PC-9 (cell line): ENCODE measurements around the gene CMTM6. TPM values are rescaled to one million over a fixed set of nuclear protein-coding genes. Genes with fewer than 3 reads are reported as not detected.
A peak's percentile ranks its signal among the peaks of the same experiment; 100 is the strongest.
"Not testable (repeated sequence)": the region's sequence is repeated elsewhere in the genome, so short reads cannot be mapped to it uniquely, and the experiment has no call there.

ENCODE experiments used
- BruUV-seq: library from RNA; stranded (reverse); fragments of 400-500 nt; replicated peaks from 2 replicates; lab custom pipeline; 2021; lab: Mats Ljungman, UMichigan
- CTCF ChIA-PET: fragments of 300-600 bp; sonication (Branson Sonifier 250); formaldehyde crosslinking; loops from one replicate; lab custom pipeline; 2022; ENCODE audit warnings: antibody characterized with exemption; lab: Charles Lee
- POLR2A ChIA-PET: fragments of 300-600 bp; sonication (Branson Sonifier 250); formaldehyde crosslinking; loops from one replicate; lab custom pipeline; 2022; ENCODE audit warnings: antibody characterized with exemption; ENCODE audit not compliant: unreplicated experiment; lab: Charles Lee
- DNase-seq, 2 experiments: peaks; one replicate each; pipeline versions ENCODE4 v3.0.0 to v3.0.0-alpha.2; 2015 to 2022; ENCODE audit warnings: mixed read lengths in 1 of 2
- H2AFZ ChIP-seq: fragments of 200-600 bp; sonication (generic); 2 replicates; pipeline ENCODE4 v1.8.1; 2017; ENCODE audit warnings: antibody characterized with exemption
- H3F3A ChIP-seq: fragments of 200-600 bp; sonication (generic); 2 replicates; pipeline ENCODE4 v1.8.1; 2017; ENCODE audit warnings: antibody characterized with exemption, mild to moderate bottlenecking, low read depth; ENCODE audit not compliant: insufficient read depth
- H3K27ac ChIP-seq: fragments of 200-600 bp; sonication (generic); 2 replicates; pipeline ENCODE4 v1.6.1; 2016; ENCODE audit warnings: mixed run types
- H3K27me3 ChIP-seq: fragments of 200-600 bp; sonication (generic); 2 replicates; pipeline ENCODE4 v1.6.1; 2016; ENCODE audit warnings: low read depth, mixed run types; ENCODE audit not compliant: insufficient read depth
- H3K36me3 ChIP-seq: fragments of 200-600 bp; sonication (generic); 2 replicates; pipeline ENCODE4 v1.6.1; 2016; ENCODE audit warnings: low read depth, mixed run types
- H3K4me1 ChIP-seq: fragments of 200-600 bp; sonication (generic); replicated peaks from 2 replicates; pipeline ENCODE4 v1.6.1; 2016; ENCODE audit warnings: mixed run types; ENCODE audit not compliant: insufficient read depth
- H3K4me2 ChIP-seq: fragments of 200-600 bp; sonication (generic); 2 replicates; pipeline ENCODE4 v1.6.1; 2017; ENCODE audit warnings: mixed run types
- H3K4me3 ChIP-seq: fragments of 200-600 bp; sonication (generic); 2 replicates; pipeline ENCODE4 v1.6.1; 2016; ENCODE audit warnings: mixed run types
- H3K79me2 ChIP-seq: fragments of 200-600 bp; sonication (generic); 2 replicates; pipeline ENCODE4 v1.6.1; 2017; ENCODE audit warnings: low read depth, mixed run types
- H3K9me2 ChIP-seq: fragments of 200-600 bp; sonication (generic); 2 replicates; pipeline ENCODE4 v1.8.1; 2017; ENCODE audit warnings: mild to moderate bottlenecking; ENCODE audit not compliant: insufficient read depth
- H3K9me3 ChIP-seq: fragments of 200-600 bp; sonication (generic); 2 replicates; pipeline ENCODE4 v1.8.1; 2016; ENCODE audit warnings: low read depth; ENCODE audit not compliant: insufficient read depth
- H4K20me1 ChIP-seq: fragments of 200-600 bp; sonication (generic); 2 replicates; pipeline ENCODE4 v1.8.1; 2017; ENCODE audit not compliant: insufficient read depth
- CTCF ChIP-seq: fragments of 200-600 bp; sonication (generic); conservative IDR thresholded peaks from 2 replicates; pipeline ENCODE4 v1.6.1; 2017; ENCODE audit warnings: mixed run types, antibody characterized with exemption, mild to moderate bottlenecking, moderate library complexity
- EZH2 ChIP-seq: fragments of 200-600 bp; sonication (generic); IDR thresholded peaks from 2 replicates; pipeline ENCODE4 v1.8.0; 2017; ENCODE audit warnings: antibody characterized with exemption, low read depth
- intact Hi-C: fragments of 100-400 bp; cut with micrococcal nuclease; formaldehyde crosslinking; loops from one replicate; pipeline ENCODE4 v1.10.0; 2022; ENCODE audit not compliant: unreplicated experiment
- total RNA-seq: library from RNA; stranded (reverse); gene quantifications from 2 replicates; pipeline ENCODE4 v1.2.3, GENCODE V29; 2021

CMTM6 gene
- total RNA-seq, 1 experiment from 2014 or later = 69.4 TPM

GRCh38 chr3:32470362-32470761, 32.3 kb downstream of the CMTM6 start:
- Histone ChIP-seq H3F3A (peaks cover 22% of the 10 kb centered on the region; the same call in 1 of the 2 replicates), H3K4me1 (peaks cover 21% of the 10 kb centered on the region), H3K36me3 (no peaks in the 10 kb centered on the region), H3K79me2 (peaks cover 3% of the 10 kb centered on the region; the same call in 1 of the 2 replicates), H3K4me3 (no peak overlapping the region), H3K27ac (peak overlapping the region; percentile 86), H3K9me3 (no peaks in the 10 kb centered on the region), H2AFZ (no peak overlapping the region), H3K27me3 (no peaks in the 10 kb centered on the region), H3K4me2 (peak overlapping the region; percentile 59), H3K9me2 (no peaks in the 10 kb centered on the region), H4K20me1 (no peaks in the 10 kb centered on the region)
- BruUV-seq = no TSS peak
- TF ChIP-seq EZH2 (no peak), CTCF (no peak)
- no peak for DNase-seq
- intact Hi-C loops = no loop called here
- CTCF ChIA-PET = interaction anchor here (0.6 to 1.7 kb wide), 4 partner anchors 51 to 293 kb away, joined by 3 to 7 read pairs (median 4); no protein-coding TSS in a partner anchor
- POLR2A ChIA-PET = interaction anchor here (0.5 to 1.0 kb wide), 5 partner anchors 45 to 221 kb away, joined by 3 to 9 read pairs (median 3); no protein-coding TSS in a partner anchor

- intact Hi-C loops = loop anchor here (1.0 to 5.0 kb wide), 6 partner anchors 49 to 291 kb away; partner anchors contain the start of gene CMTM7
- Histone ChIP-seq H3K27ac (peak overlapping the region; percentile 86), H3K4me2 (peak overlapping the region; percentile 59), H3K79me2 (peaks cover 3% of the 10 kb centered on the region; the same call in 1 of the 2 replicates), H3K4me1 (peaks cover 21% of the 10 kb centered on the region), H2AFZ (no peak overlapping the region), H3K36me3 (no peaks in the 10 kb centered on the region), H3F3A (peaks cover 22% of the 10 kb centered on the region; the same call in 1 of the 2 replicates), H3K27me3 (no peaks in the 10 kb centered on the region), H3K9me2 (no peaks in the 10 kb centered on the region), H3K9me3 (no peaks in the 10 kb centered on the region), H3K4me3 (no peak overlapping the region; the same call in 1 of the 2 replicates), H4K20me1 (no peaks in the 10 kb centered on the region)
- TF ChIP-seq CTCF (no peak), EZH2 (no peak)
- no TSS peak for BruUV-seq
- peak in 1 of 2 experiments; percentile 71 for DNase-seq
- CTCF ChIA-PET = interaction anchor here (0.5 to 1.7 kb wide), 4 partner anchors 41 to 457 kb away, joined by 3 to 7 read pairs (median 4); no protein-coding TSS in a partner anchor
- POLR2A ChIA-PET = interaction anchor here (0.6 to 1.0 kb wide), 3 partner anchors 44 to 221 kb away, joined by 3 to 9 read pairs (median 3); no protein-coding TSS in a partner anchor
These were observed 33.3 kb downstream of the CMTM6 start for GRCh38 chr3:32469151-32469874.

GRCh38 chr3:32467333-32468070, 35.1 kb downstream of the CMTM6 start:
- Histone ChIP-seq H2AFZ (no peak overlapping the region), H3K27ac (no peak overlapping the region), H3K4me1 (peaks cover 21% of the 10 kb centered on the region), H4K20me1 (no peaks in the 10 kb centered on the region), H3K9me2 (no peaks in the 10 kb centered on the region), H3K9me3 (no peaks in the 10 kb centered on the region), H3K4me3 (no peak overlapping the region), H3K4me2 (no peak overlapping the region), H3K27me3 (no peaks in the 10 kb centered on the region), H3F3A (peaks cover 22% of the 10 kb centered on the region; the same call in 1 of the 2 replicates), H3K36me3 (no peaks in the 10 kb centered on the region), H3K79me2 (peaks cover 3% of the 10 kb centered on the region; the same call in 1 of the 2 replicates)
- ChIA-PET CTCF (interaction anchor here (0.6 to 1.6 kb wide), 3 partner anchors 38 to 93 kb away, joined by 3 to 7 read pairs (median 4); no protein-coding TSS in a partner anchor), POLR2A (interaction anchor here (0.5 kb wide), 2 partner anchors 71 to 189 kb away, joined by 3 to 13 read pairs; no protein-coding TSS in a partner anchor)
- TF ChIP-seq CTCF (peak; percentile 80), EZH2 (no peak)
- intact Hi-C loops = loop anchor here (2.0 to 5.0 kb wide), 4 partner anchors 67 to 170 kb away; partner anchors contain the start of gene CMTM7
- peak; percentile 42 to 73 for DNase-seq
- no TSS peak for BruUV-seq

- intact Hi-C loops = loop anchor here (5.0 kb wide), 2 partner anchors 75 to 170 kb away; partner anchors contain the start of gene CMTM7
- peaks cover 21% of the 10 kb centered on the region for H3K4me1 ChIP-seq
- CTCF ChIA-PET = interaction anchor here (1.6 kb wide), 1 partner anchor 92 kb away, joined by 7 read pairs; no protein-coding TSS in a partner anchor
These were observed 35.8 kb downstream of the CMTM6 start for GRCh38 chr3:32466808-32467207.

More at GRCh38 chr3:32466808-32467207, 35.8 kb downstream of the CMTM6 start:
- H3K9me3 ChIP-seq, H3K27me3 ChIP-seq, H4K20me1 ChIP-seq, H3K4me3 ChIP-seq, H3K9me2 ChIP-seq, H3K79me2 ChIP-seq, H3K27ac ChIP-seq, H3K36me3 ChIP-seq, H2AFZ ChIP-seq, BruUV-seq, DNase-seq, H3K4me2 ChIP-seq, POLR2A ChIA-PET: not testable (repeated sequence)
- peaks cover 22% of the 10 kb centered on the region; the same call in 1 of the 2 replicates for H3F3A ChIP-seq
